GM12801 (cell line): ENCODE measurements around the gene ZBTB48.

ENCODE experiments used
- TF ChIP-seq, protein P1 (sequence below): IDR thresholded peaks from one replicate; pipeline ENCODE4 v1.5.1; 2011; ENCODE audit warnings: control low read depth; ENCODE audit not compliant: insufficient read length; ENCODE audit errors: extremely low read depth

Gene ZBTB48

DNA sequence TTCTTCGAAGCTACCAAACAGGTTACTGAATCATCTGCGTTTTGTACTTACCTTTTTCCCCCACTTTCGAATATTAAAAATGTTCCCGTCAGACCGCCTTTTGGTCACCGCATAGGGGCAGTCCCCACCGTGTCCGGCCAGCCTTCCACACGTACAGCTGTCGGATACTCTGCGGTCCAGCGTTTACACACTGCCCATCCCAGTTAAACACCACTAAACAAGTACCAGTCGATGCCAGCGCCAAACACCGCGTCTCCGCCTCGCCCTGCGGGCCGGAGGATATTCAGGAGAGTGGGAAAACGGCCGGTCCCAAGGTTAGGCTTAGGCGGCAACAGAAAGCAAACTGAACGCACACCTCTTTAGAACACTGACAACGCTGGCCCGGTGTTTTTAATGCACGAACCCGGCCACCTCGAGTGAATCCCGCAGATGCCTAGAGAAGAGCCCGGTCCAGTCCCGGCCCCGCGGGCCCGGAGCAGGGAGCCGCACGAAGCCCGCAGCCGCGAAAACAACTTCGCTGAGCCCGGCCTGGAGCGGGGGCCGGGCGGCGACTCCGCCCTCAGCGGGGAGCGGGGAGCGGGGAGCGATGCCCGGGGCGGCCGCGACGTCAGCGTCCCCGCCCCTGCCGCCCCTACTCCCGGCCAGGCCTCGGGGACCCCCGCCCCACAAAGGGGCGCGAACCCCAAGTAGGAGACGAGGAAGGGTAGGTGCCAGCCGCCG, 33.0 kb downstream of the ZBTB48 start:
- TF ChIP-seq, protein P1, sequence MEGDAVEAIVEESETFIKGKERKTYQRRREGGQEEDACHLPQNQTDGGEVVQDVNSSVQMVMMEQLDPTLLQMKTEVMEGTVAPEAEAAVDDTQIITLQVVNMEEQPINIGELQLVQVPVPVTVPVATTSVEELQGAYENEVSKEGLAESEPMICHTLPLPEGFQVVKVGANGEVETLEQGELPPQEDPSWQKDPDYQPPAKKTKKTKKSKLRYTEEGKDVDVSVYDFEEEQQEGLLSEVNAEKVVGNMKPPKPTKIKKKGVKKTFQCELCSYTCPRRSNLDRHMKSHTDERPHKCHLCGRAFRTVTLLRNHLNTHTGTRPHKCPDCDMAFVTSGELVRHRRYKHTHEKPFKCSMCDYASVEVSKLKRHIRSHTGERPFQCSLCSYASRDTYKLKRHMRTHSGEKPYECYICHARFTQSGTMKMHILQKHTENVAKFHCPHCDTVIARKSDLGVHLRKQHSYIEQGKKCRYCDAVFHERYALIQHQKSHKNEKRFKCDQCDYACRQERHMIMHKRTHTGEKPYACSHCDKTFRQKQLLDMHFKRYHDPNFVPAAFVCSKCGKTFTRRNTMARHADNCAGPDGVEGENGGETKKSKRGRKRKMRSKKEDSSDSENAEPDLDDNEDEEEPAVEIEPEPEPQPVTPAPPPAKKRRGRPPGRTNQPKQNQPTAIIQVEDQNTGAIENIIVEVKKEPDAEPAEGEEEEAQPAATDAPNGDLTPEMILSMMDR = no peak

DNA sequence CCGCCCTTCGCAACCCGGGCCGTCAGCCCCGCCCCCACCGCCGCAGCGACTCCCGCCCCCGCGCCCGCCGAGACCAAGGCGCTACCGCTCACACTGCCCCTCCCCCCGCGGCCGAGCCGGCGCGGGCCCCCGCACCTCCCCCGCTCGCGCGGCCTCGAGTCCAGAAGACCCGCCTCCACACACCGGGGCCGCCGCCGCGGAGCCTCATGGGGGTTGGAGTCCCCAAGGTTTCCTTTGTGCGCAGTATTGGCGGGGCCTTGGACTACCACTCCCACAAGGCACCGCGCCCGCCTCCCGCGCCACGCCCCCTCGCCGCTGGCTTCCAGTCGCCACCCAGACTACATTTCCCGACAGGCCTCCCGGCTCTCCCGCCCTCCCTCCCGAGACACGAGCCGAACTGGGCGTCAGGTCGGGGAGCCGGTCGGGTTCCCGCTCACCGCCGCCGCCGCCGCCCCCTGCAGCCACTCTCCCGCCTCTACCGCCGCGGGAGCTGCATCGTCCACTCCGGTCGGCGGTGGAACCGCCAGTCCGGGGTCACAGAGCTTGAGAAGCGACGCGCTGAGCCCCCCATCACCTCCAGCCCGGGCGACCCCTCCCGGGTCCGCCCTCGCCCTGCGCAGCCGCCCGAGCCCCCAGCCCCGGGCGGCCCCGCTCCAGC, 33.7 kb downstream of the ZBTB48 start, which contains the start of gene PHF13:
TSS of gene PHF13 (plus strand) at position 371 of the 658 bp plus-strand sequence. CDS start 336 bp downstream, outside the sequence.
- TF ChIP-seq, protein P1 = no peak

DNA sequence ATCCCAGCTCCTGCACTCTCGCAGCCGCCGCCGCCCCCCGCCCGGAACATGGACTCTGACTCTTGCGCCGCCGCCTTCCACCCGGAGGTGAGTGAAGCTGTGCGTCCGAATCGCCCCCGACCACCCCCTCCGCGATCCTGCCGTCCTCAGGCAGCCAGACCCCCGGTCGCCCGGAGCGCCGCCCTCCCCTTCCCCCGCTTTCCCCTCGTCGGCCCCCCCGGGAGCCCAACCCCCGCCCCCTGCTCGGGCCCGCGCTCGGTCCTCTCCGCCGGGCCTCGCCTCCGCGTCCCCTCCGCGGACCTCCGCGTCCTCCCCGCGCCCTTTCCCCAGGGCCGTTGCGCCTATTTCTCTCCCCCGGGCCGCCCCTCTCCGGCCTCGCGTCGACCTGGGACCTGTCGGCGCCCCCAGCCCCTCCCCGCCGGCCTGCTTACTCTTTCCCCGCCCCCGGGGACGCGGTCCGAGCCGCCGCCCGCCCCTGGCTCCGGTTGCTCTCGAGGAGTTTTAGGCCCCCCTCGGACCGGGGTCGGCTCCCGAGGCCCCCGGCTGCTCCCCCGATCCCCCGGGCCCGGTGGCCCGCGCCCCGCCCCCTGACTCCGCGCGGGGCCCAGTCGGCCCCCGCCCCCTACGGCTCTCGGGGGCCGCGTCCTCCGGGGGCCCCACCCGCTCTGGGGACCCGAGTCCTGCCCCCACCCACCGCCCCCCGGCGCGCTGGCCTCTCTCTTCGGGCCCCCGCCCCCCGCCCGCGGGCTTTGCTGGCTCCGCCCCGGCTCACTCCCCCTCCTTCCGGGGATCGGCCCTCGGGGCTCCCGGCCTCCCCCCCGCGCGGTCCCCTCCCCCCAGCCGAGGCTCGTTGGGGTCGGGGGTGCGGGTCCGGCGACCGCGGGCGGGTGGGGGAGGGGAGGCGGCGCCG, 34.5 kb downstream of the ZBTB48 start:
- TF ChIP-seq, protein P1 = no peak

GRCh38 chr1:6614929-6615785, 35.4 kb downstream of the ZBTB48 start:
- TF ChIP-seq, protein P1 = no peak

DNA sequence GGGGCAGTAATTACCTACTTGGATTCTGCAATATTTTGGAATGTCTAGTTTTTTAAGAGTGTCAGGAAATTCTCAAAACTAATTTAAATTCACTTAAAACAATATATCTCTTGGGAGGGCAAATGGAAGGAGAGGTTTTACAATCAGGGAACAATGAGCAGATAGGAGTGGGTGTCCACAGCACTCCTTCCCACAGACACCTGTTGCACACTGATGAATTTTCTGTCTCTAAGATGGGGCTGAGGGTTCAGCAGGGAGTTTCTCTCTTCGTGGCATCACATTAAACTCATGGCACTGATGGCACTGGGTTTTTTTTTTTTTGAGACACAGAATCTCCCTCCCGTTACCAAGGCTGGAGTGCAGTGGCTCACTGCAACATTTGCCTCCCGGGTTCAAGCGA, 39.3 kb downstream of the ZBTB48 start:
- TF ChIP-seq, protein P1 = no peak

DNA sequence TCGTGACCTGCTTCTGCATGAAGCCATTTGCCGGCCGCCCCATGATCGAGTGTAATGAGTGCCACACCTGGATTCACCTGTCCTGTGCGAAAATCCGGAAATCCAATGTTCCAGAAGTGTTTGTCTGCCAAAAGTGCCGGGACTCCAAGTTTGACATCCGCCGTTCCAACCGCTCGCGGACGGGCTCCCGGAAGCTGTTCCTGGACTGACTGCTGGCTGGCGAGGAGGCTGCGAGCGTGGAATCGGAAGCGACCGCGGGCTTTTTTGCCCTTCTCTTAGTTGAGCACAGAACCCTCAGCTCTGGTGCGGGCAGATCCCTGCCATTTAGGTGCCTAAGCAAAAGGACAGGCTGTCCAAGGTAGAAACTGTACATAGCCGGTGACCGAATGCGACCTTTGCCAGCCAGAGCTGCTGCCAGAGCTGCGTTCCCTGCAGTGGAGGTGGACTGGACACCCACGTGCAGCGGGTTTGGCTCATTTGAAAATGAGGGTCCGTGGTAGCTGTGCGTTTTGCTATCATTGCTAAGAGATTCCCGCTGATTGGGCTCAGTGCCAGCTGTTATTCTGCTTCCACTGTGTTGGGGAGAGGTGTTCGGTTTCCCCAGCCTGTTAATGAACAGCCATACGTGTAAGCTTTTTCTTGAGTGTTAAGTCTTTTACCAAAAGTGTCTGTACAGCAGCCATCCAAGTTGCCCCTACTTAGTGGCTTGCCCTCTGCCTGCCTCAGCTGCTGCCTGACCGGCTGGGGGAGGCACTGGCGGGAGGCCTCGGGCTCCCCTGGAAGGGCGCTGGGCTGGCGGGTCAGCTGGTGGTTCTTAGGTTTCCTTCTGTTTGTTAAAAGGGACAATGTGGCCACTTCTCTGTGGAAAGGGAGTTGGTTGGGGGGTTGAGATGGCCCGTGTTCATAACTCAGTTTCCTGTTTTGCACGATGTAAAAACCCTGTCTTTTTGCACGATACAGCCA, 41.9 kb downstream of the ZBTB48 start:
- TF ChIP-seq, protein P1 = no peak
